Astrocyte of the spinal cord (primary cell): ENCODE data around the gene CELSR1.

Experiments used
- DNase-seq: peaks from one replicate; pipeline ENCODE4 v3.0.0; 2011; ENCODE audit warnings: low read depth, low spot score
- H3K4me3 ChIP-seq: 2 replicates; pipeline ENCODE4 v1.5.1; 2011; ENCODE audit warnings: low read depth, mild to moderate bottlenecking, low read length, moderate library complexity
- CTCF ChIP-seq: IDR thresholded peaks from 2 replicates; pipeline ENCODE4 v1.5.1; 2012; ENCODE audit warnings: low read depth, mild to moderate bottlenecking, low read length, inconsistent platforms
- in situ Hi-C: cut with HindIII; loops from 2 replicates; pipeline ENCODE4 v1.10.0; 2017; ENCODE audit warnings: low sequenced_read_pairs

CELSR1 gene

DNA sequence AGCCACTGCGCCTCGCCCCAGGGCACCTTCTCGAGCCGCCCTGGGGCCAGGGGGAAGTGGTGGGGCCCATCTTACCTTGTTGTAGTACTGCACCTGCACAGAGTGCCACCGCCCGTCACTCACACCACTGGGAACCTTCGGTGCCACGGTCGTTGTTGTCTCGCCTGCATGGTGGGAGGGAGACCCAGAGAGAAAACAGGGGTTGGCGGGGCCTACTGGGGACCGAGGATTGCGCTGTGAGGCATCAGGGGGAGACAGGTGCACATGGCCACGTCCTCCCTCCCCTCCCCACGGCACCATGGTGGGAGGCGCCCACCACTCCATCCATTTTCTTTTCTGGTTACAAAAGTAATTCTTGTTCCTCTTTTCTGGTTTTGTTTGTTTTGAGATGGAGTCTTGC, 104.1 kb downstream of the CELSR1 start:
- in situ Hi-C loops: no loop called here
- no peak overlapping the region for H3K4me3 ChIP-seq
- no peak for DNase-seq
- no peak for TF ChIP-seq CTCF

DNA sequence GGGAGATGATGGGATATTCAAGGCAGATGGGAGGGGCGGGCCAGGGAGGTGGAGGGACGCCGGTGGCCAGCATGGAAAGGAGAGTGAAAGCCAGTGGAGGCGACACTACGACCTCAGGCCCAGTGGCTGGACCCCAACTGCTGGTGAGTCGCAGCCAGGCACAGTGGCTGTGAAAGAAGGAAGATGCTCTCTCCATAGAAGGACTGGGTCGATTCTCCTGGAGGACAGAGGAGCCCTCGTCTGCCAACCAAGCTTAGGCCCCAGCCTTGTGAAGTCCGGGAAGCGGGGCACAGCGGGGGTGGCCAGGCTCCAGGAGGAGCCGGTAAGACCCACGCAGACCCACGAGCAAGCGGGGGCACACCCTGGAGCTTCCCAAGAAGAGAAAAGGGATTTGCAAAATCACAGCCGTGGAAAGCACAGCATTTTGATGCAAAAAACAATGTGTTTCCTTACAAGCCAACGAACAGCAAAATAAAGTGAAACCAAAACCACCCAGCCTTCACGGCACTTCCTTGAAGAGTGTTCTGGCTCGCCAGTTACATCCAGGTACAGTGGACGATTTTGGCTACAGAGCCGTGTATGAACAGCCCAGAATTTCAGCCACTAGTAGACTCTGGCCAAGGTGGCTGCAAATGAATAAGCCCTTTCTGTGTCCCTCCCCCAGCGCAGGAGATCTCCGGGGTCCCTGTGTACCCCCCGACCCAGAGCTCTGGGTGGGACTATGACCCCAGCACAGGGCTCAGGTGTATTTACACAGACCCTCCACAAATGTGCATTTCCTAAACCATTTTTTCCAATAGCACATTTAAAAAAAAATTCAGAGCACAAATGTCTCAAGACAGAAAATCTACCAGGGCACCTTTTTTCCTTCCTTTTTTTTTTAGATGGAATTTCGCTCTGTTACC, 105.0 kb downstream of the CELSR1 start:
- TF ChIP-seq CTCF: no peak
- DNase-seq: no peak
- H3K4me3 ChIP-seq: no peak overlapping the region
- in situ Hi-C loops: no loop called here

DNA sequence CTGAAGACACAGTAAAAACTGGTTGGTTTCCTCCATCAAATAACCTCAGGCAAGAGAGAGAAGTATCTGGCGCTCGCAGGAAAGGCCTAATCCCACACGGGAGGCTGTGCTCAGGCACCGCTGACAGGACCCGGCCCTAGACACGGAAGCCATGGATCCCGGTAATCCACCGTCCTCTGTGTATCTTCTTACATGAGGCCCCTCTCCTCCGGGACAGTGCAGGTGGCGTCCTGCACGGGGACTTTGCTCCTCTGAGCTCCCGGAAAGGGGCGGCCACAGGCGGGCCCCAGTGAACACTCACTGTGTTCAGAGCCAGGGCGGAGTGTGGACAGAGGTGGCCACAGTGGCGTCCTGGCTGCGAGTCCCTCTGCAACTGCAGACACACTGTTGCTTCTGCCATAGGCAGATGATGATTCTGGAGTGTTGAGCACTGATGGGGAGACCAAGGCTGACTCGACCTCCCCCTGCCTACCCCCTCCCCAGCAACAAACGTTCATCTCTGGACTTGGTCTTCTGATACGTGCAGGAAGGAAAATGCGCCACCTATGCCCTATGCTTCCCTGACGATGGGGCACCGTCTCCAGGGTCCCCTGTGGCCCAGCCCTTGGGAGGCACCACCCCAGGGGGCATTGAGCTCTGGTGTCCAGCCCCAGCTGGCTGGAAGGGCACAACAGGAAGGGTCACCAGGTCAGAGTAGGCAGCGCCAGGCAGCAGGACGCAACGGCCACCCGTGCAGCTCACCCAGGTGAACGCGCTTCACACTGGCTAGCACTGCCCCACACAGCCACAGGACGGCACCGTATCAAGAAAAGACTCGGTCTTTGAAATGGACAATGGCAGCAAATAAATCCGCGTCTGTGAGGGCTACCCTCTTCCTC, 106.2 kb downstream of the CELSR1 start:
- no peak for TF ChIP-seq CTCF
- in situ Hi-C loops: no loop called here

GRCh38 chr22:46429325-46429853, 108.0 kb downstream of the CELSR1 start:
- in situ Hi-C loops: no loop called here
- DNase-seq: no peak
- no peak for TF ChIP-seq CTCF
- H3K4me3 ChIP-seq: no peak overlapping the region

More for the DNA sequence above, 106.2 kb downstream of the CELSR1 start:
- H3K4me3 ChIP-seq: no peak overlapping the region
- DNase-seq: no peak

DNA sequence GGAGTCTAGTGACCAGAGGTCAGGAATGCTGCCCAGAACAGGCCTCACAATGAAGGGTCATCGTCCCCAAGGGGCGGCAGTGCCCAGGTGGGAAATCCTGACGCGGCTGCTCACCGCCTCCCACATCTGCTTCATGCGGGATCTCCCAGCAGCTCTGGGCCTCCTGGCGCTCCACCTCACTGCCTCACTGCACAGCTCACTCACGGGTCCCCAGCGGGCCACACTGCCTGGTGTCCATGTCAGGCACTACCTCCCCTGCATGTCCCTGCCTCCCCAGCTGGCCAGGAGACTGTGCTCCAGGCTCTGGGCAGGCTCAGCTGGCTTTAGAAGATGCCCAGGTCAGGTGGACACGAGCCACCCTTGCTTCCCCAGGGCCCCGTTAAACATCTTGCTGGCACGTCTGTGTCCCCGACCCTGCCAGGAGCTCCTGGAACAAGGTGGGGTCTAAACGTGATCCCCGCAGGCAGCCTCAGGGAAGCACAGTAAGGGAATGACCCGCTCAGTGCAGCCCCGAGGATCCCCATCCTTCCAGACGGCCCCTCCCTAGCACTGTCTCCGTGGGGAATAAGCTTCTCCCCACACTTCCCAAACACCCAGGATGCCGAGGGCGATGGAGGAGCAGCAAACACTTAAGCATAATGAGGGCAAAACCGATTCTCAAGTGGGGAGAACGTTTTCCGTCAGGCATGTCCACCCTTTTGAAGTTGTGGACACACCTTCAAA, 108.7 kb downstream of the CELSR1 start:
- in situ Hi-C loops: no loop called here
- TF ChIP-seq CTCF: no peak
- DNase-seq: no peak
- H3K4me3 ChIP-seq: no peak overlapping the region

GRCh38 chr22:46428171-46428570, 109.2 kb downstream of the CELSR1 start:
- H3K4me3 ChIP-seq: no peak overlapping the region
- DNase-seq: no peak
- no peak for TF ChIP-seq CTCF
- in situ Hi-C loops: no loop called here
